T-helper 1 cell treated with Interleukin-12 subunit alpha and Interleukin-12 subunit beta and Interleukin-4 antibody, amounts not matched to agents 30 ng/mL and 1 ng/mL, for 36 hours (primary cell): Measurements from ENCODE around the gene CMTM2. TPM values are rescaled to one million over a fixed set of nuclear protein-coding genes. Genes with fewer than 3 reads are reported as not detected.
"Not testable (repeated sequence)": the region's sequence is repeated elsewhere in the genome, so short reads cannot be mapped to it uniquely, and the experiment has no call there.

Source experiments
- intact Hi-C: fragments of 100-400 bp; cut with micrococcal nuclease; formaldehyde crosslinking; loops from one replicate; pipeline ENCODE4 v1.15.1; 2024
- total RNA-seq: library from RNA; stranded (reverse); gene quantifications from 2 replicates; pipeline ENCODE4 v1.2.3, GENCODE V29; 2022

Gene CMTM2
- total RNA-seq, 1 donor from 2014 or later: 3.4 TPM

DNA sequence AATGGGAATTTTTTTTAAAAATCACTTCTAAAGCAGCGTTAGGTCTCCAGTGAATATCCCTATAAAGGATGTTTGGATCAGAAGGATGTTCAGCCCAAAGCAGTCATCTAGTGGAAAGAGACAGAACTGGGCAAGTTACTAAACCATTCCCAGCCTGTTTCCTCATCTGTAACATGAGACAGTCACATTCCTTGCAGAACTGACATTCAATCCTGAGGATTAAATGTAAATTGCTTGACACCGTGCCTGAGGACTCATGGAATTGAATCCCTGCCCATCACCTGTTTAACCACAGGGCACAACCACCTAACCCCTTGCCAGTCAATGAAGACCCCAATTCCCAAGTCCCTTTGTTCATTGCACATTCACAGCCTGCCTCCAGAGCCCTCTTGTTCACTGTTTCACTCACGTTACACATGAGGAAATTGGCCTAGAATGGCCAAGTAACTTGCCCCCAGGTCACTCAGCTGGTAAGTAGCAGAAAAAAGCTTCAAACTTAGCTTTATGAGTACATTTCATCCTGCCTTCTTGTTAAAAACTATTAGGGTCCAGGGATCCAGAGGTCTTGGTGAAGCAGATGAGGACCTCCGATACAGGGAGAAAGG lies 1.4 kb downstream of the CMTM2 start:
- intact Hi-C loops: no loop called here

DNA sequence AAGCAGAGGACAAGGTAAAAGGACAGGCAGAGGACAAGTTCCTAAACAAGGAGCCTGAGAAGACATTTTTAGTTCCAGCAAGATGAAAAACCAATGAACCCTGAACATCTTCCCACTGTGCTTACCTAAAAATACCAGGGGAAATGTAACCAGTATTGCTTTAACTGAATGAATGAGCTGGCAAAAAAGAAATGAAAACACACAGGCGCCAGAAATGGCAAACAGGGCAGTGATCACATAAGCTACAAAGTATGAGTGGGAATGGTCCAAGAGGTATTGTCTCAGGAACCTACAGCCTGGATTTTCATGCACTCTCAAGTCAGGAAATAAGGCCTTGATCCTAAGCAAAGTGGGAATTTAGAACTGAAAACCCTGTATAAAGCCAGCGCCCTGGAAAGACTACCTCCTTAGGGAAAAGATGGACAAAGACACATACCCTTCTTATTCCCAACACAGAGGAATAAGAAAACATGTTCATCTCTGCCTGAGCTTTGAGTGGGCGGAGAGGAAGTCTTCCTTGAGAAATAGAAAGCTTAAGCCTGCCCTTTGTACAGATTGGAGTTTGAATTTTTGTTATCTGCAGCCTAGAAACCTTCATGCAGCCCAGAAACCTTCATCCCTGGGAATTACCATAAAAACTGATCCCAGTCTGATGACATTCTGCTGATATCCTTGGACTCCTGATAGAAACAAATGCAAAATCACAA lies 2.1 kb downstream of the CMTM2 start:
- intact Hi-C loops: no loop called here

DNA sequence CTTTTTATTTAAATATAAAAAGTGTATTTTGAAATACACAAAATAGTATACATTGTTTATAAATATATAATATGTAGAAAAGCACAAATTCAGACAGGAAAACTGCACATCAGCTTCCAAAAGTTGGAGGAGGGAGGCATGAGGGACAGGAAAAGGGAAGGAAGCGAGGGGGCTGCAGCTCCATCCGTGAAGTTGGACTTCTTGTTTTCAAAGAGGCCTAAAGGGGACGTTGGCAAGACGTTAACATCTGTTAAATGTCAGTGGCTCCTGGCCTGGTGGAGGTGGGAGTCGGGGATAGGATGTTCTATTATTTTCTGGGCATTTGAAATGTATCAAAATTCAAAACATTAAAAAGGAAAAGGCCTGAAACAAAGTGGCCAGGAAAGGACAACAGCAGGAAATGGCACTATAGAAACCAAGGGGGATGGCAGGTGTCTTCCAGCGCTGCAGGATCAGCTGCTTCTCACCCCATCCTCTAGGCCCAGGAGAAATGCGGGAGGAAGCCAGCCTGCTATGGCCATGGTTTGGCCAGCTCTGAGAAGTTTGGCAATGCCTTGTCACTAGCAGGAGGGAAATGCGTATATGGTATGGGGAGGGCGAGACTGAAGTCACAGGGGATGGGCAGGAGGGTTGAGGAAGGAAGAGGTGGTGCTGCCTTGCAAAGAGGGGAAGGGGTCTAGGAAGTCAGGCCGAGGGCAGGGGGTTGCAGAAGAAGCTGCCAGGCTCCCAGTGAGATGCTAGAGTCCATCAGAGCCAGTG lies 6.4 kb downstream of the CMTM2 start:
- intact Hi-C loops: no loop called here

DNA sequence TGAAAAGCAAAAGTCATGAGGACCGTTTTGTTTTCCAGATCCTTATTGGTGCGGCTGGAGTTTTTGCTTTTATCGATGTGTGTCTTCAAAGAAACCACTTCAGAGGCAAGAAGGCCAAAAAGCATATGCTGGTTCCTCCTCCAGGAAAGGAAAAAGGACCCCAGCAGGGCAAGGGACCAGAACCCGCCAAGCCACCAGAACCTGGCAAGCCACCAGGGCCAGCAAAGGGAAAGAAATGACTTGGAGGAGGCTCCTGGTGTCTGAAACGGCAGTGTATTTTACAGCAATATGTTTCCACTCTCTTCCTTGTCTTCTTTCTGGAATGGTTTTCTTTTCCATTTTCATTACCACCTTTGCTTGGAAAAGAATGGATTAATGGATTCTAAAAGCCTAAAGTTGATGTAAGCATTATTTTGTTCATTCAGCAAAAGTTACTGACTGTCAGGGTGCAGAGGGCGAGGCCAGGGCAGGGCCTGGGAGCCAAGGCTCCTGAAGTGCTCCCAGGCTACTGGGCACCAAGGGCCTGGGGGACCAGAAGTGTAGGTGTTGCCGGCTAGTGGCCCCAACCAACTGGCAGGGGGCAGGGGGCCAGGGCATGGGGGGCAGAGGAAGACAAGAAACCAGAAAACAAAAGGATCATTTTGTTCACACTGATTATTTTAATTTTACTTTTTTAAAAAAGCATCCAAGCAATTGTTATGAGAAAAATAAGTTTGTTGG lies 8.8 kb downstream of the CMTM2 start:
- intact Hi-C loops: no loop called here

DNA sequence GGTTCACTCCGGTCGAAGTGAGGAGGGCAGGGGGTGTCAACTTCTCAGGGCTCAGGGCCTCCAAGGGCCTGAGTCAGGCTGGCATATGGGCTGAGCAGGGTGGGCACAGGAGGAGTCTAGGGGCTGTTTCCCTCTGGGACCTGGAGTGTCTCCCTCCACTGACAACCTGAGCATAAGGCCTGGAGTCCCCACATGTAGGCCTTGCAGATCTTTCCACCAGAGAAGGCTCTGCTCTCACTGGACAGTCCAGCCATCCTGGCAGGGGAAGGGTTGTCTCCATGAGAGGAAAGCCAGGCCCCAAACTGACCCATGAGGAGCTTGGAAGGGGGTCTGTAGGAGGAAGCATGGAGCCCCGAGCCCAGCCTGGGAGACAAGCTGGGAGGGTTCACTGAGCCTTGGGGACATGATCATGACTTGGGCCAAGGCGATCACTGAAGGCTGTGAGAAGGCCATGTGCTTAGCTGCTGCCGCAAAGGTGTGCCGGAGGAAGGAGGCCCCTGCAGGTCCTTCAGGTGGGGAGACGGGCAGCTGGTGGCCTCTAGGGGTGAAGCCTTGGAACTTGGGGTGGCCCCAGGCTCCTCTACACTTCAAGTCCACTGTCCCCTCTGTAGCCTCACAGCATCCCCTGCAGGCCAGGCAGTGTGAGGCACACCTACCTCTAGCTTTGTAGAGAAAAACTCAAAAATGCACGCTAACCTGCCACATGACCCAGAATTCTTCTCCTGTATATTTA lies 9.9 kb downstream of the CMTM2 start:
- intact Hi-C loops: loop anchor here (1.0 kb wide), 4 partner anchors 8 to 183 kb away; no protein-coding TSS in a partner anchor

DNA sequence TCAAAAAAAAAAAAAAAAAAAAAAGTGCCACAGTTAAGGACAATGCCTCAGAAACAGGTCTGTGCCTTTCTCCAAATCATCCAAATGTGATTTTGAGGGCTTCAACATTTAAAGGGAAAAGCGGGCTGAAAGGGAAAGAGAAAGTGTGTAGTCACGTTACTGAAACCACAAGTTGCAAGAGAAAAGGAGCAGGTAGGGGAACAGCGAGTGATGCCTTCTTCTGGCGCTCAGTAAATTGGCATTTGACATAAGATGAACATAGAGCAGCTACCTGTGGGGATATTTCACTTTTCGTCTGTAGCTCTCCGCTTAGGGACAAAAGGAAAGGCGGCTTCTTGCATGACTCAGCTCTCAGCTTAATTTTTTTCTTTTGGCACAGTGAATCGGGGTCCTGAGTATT lies 11.1 kb downstream of the CMTM2 start:
- intact Hi-C loops: loop anchor here (1.0 to 5.0 kb wide), 5 partner anchors 14 to 287 kb away; partner anchors contain the start of genes CKLF and CMTM3

DNA sequence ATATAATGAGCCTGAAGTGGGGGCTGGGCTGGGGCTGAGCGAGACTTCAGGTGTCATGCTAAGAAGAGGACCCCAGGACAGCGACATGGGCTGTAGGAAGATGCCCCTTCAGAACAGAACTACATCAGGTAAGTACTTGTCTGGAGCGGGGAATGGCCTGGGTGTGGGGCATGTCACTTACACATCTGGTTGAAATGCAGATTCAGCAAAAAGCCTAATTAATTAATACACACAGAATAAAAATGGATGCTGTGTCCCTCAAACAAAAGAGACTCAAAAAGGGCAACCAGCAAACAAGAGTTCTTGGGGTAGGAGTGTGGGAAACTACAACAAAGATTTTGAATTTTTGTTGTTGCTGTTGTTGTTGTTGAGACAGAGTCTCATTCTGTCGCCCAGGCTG lies 11.8 kb downstream of the CMTM2 start:
- intact Hi-C loops: loop anchor here (2.0 to 5.0 kb wide), 2 partner anchors 28 to 286 kb away; no protein-coding TSS in a partner anchor

DNA sequence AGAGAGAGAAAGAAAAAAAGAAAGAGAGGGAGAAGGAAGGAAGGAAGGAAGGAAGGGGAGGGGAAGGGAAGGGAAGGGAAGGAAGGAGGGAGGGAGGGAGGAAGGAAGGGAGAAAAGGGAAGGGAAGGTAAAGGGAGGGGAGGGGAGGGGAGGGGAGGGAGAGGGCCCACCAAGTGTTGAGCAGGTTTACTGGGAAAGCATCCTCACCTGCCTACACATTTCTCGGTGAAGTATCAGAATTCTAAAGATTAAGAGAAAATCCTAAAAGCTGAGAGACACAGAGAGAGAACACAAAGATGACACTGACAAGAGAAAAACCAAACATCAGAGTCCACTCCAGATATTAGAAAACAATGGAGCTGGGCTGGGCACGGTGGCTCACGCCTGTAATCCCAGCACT lies 13.0 kb downstream of the CMTM2 start:
- intact Hi-C loops: loop anchor here (5.0 kb wide), 1 partner anchor 285 kb away; no protein-coding TSS in a partner anchor

DNA sequence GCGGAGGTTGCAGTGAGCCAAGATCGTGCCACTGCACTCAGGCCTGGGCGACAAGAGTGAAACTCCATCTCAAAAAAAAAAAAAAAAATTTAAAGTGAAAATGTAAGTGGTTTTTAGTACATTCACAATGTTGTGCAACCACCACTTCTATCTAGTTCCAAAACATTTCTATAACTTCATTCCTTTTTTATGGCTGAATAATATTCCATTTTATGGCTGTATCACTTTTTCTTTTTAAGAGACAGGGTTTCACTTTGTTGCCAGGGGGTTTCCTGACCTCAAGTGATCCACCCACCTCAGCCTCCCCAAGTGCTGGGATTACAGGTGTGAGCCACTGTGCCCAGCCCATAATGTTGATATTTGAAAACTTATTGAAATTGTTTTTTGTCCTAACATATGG lies 13.6 kb downstream of the CMTM2 start:
- intact Hi-C loops: loop anchor here (5.0 kb wide), 1 partner anchor 284 kb away; no protein-coding TSS in a partner anchor

DNA sequence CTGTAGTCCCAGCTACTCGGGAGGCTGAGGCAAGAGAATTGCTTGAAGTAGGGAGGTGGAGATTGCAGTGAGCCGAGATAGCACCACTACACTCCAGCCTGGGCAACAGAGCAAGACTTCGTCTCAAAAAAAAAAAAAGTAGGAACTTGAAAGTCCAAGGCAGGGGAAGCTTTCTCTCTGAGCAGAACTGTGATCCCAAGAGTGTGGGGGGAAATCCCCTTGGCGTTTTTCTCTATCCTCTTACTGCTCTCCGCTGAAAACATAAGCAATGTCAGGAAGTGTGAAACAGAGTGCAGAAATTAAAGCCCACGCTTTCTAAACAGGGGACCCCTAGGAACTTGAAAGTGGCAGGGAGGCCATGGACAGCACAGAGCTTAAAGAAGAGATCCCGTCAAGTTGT lies 15.5 kb downstream of the CMTM2 start:
- intact Hi-C loops: loop anchor here (5.0 kb wide), 1 partner anchor 283 kb away; no protein-coding TSS in a partner anchor

DNA sequence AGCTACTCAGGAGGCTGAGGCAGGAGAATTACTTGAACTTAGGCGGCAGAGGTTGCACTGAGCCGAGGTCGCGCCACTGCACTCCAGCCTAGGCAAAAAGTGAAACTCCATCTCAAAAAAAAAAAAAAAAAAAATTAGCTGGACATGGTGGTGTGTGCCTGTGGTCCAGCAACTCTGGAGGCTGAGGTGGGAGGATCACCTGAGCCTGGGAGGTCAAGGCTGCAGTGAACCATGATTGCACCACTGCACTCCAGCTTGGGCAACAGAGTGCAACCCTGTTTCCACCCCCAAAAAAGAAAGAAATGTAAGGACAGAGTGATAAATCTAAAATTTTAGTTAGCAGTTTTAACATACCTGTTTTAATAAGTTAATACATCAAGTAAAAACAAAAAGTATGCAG lies 17.3 kb downstream of the CMTM2 start:
- intact Hi-C loops: not testable (repeated sequence)

DNA sequence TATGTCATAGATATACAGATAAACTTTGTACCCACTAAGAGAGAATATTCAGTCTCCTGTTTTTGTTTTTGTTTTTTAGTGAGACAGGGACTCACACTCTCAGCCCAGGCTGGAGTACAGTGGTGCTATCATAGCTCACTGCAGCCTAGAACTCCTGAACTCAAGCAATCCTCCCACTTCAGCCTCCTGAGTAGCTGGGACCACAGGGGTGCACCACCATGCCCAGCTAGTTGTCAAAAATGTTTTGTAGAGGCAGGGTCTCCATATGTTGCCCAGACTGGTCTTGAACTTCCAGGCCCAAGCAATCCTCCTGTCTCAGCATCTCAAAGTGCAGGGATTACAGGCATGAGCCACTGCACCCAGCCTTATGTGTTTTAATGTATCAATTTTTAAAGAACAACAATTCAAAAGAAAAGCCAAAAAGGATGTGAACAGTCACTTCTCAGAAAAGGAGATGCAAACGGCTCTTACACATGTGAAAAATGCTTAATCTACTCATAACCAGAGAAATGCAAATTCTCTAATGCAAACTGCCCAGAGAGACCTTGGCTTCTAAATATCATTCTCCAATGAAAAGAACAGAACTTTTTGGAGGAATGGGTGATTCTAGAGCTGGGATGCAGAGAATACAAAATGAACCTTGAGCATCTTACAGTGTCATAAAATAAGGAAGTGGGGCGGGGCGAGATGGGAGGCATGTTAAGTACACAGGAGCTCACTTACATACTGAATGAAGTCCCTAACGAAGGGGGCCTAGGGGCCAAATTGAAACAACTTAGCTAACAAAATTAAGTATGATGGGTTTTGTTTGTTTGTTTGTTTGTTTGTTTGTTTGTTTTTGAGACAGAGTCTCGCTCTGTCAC lies 18.0 kb downstream of the CMTM2 start:
- intact Hi-C loops: loop anchor here (1.0 kb wide), 1 partner anchor 8 kb away; no protein-coding TSS in a partner anchor

DNA sequence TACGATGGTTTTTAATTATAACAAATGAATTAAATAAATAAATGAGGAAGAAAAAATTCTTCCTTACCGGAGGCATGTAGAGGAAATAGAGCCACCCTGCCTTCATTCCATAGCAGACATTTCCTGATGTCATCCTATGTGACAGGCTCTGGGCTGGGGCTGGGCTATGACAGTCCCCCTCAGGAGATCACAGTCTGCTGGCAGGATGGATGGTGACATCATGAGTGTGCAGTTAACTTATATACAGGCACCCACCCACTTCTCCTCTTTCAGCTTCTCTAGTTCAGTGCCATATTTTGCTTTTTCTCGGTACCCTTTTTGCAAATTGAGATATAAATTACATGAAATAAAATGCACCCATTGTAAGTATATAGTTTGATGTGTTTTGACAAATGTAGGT lies 18.8 kb downstream of the CMTM2 start:
- intact Hi-C loops: no loop called here

DNA sequence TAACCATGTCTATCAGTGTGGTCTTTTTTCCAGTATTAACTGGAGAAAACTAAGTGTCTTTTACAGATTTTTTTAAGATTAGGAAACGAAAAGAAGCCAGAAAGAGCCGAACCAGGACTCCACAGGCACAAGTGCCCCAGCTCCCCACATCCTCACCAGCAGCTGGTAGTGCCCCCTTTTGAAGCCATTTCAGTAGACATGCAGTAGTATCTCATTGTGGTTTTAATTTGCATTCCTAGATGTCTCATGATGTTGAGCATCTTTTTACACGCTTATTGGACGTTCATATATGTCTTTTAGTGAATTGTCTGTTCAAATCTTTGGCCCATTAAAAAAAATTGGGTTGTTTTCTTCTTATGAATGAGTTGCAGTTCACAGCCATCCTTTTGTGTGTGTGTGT lies 20.5 kb downstream of the CMTM2 start:
- intact Hi-C loops: no loop called here

DNA sequence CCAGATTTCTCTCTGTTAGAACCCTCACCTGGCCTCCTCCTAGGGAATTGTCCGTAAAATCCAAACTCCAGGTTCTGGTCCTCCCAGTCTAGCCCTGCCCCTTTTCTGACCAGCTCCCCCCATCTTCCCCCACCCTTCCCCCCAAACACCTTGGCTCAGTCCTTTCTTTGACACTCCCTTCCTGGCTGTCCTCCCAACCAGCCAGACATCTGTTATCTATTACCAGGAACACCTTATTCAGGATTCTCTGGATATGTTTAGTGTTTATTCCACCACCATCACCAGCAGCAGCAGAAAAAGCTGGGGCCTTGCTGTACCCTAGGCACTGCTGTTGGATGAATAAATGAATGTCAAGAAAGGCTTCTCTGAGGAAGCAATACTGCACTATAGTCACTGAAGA lies 21.2 kb downstream of the CMTM2 start:
- intact Hi-C loops: no loop called here

DNA sequence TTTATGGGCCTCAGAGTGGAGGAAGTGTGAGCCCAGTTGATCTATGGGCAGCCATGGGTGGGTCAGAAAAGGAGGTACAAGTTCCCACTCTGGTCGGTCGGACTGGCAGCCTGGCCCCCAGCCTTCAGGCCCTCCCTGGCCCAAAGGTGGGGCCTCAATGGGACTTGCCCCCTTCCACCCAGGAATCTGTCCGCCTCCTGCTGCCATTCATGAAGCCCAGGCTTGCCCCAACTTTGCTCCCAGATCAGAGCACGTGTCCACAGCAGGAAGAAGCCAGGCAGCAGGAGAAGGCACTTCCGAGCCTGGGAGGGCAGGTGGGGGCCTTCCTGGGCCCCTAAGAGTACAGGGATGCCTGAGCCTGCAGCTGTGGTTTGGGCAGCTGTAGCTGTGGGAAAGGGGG lies 22.2 kb downstream of the CMTM2 start:
- intact Hi-C loops: no loop called here

DNA sequence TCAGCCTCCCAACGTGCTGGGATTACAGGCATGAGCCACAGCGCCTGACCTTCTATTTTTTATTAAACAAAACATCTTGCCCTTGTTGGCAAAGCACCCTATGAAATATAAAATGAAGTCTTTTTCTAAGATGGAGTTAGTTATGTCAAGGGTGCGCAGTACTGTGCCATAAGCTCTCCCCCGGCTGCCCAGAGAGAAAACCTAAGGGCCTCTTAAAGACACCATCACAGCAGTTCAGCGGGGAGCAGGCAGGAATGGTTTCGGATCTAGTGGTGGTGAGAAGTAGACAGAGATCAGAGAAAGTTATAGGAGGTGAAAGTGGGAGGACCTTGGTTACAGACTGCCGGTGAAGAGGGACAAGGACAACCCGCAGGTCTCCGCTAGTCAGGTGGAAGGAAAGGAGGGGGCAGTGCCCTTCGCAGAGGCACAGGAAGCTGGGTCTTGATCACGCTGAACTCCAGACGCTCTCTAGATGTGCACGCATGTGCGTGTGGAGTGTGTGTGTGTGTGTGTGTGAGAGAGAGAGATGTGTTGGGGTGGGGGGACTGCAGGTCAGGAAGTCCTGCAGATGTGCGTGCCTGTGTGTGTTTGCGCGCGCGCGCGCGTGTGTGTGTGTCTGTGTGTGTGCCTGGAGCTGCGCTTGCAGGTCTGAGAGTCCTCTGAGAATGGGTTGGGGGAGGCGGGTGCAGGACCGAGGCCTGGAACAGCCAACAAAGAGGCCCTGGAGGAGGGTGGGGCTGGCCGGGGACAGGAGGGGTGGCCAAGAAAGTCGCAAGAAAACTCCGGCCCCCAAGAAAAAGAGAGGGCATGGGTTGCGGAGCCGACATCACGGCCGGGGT lies 24.5 kb downstream of the CMTM2 start:
- intact Hi-C loops: loop anchor here (1.0 to 2.0 kb wide), 10 partner anchors 13 to 269 kb away; partner anchors contain the start of genes CKLF, CMTM4 and NAE1

DNA sequence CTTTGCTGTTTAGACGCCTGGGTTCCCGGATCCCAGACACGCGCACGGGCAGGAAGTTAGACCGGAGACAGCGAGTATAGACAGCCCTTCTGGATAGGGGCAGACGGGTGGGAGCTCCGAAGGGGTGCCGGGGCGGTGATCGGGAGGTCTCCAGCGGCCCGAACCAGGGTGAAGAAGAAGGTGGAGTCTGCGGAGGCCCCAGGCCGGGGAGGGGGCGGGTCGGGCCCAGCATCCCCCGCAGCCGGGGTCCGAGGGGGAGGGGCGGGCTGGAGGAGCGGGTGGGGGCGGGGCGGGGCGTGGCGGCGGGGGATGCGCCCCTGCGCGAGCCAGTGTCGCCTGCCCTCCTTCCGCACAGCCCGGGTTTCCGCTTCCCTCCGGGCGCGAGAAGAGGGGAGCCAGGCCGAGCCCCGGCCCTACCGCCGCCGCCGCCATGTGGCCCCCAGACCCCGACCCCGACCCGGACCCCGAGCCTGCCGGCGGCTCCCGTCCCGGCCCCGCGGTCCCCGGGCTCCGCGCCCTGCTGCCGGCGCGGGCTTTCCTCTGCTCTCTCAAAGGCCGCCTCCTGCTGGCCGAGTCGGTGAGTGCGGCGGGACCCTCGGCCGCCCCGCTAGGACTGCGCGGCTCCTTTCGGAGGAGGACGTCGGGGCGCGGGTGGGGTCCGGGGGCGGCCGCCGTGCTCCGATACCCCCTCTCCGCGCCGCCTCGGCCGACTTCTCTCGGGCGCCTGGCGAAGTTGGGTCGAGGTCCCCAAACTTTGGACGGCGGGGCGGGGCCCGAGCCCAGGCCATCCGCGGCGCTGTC lies 25.3 kb downstream of the CMTM2 start, which contains the start of gene CMTM3:
CMTM3 (plus strand) TSS at position 329 of the 801 bp plus-strand sequence; CDS start at position 431, 102 bp downstream.
- intact Hi-C loops: loop anchor here (1.0 to 5.0 kb wide), 11 partner anchors 14 to 268 kb away; partner anchors contain the start of genes CKLF, CMTM4, DYNC1LI2 and NAE1
